PC-9 (cell line): ENCODE data around the gene OCA2.

Source experiments
- EZH2 ChIP-seq: fragments of 200-600 bp; sonication (generic); IDR thresholded peaks from 2 replicates; pipeline ENCODE4 v1.8.0; 2017; ENCODE audit warnings: antibody characterized with exemption, low read depth
- TF ChIP-seq, protein P1 (sequence below): fragments of 200-600 bp; sonication (generic); conservative IDR thresholded peaks from 2 replicates; pipeline ENCODE4 v1.6.1; 2017; ENCODE audit warnings: mixed run types, antibody characterized with exemption, mild to moderate bottlenecking, moderate library complexity

DNA sequence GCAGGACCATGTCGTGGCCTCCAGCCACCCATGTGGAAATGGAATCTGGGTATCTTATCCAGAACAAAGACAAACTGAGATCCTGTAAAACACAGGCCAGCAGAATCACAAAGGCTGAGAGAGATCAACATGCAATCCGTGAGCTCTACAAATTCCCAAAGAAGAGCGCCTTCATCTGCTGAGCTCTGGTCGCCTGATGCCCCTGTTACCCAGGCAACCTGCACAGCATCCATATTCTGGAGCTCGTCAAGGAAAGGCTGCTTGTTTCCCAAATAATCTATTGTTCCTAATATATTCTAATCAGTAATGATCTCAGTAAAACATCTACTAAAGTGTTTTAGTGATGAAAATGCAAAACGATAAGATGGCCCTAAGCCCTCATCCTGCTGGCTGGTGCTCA is 133.6 kb downstream of the OCA2 start:
- TF ChIP-seq, protein P1, sequence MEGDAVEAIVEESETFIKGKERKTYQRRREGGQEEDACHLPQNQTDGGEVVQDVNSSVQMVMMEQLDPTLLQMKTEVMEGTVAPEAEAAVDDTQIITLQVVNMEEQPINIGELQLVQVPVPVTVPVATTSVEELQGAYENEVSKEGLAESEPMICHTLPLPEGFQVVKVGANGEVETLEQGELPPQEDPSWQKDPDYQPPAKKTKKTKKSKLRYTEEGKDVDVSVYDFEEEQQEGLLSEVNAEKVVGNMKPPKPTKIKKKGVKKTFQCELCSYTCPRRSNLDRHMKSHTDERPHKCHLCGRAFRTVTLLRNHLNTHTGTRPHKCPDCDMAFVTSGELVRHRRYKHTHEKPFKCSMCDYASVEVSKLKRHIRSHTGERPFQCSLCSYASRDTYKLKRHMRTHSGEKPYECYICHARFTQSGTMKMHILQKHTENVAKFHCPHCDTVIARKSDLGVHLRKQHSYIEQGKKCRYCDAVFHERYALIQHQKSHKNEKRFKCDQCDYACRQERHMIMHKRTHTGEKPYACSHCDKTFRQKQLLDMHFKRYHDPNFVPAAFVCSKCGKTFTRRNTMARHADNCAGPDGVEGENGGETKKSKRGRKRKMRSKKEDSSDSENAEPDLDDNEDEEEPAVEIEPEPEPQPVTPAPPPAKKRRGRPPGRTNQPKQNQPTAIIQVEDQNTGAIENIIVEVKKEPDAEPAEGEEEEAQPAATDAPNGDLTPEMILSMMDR, result no peak
- TF ChIP-seq EZH2, result no peak
